ENCODE measurements around the gene ATXN7. TPM values are rescaled to one million over a fixed set of nuclear protein-coding genes. Genes with fewer than 3 reads are reported as not detected.

ATXN7 gene
- total RNA-seq, 1 experiment from 2014 or later = 4.8 TPM

GRCh38 chr3:63933459-63933858 lies 69.8 kb downstream of the ATXN7 start:
- DNase-seq (ENCODE audit: low read depth) = no peak

GRCh38 chr3:63934041-63934866 lies 70.6 kb downstream of the ATXN7 start:
- no peak for DNase-seq (ENCODE audit: low read depth)

- no peak for DNase-seq (ENCODE audit: low read depth)
Measured at GRCh38 chr3:63936925-63937324, 73.3 kb downstream of the ATXN7 start.

DNA sequence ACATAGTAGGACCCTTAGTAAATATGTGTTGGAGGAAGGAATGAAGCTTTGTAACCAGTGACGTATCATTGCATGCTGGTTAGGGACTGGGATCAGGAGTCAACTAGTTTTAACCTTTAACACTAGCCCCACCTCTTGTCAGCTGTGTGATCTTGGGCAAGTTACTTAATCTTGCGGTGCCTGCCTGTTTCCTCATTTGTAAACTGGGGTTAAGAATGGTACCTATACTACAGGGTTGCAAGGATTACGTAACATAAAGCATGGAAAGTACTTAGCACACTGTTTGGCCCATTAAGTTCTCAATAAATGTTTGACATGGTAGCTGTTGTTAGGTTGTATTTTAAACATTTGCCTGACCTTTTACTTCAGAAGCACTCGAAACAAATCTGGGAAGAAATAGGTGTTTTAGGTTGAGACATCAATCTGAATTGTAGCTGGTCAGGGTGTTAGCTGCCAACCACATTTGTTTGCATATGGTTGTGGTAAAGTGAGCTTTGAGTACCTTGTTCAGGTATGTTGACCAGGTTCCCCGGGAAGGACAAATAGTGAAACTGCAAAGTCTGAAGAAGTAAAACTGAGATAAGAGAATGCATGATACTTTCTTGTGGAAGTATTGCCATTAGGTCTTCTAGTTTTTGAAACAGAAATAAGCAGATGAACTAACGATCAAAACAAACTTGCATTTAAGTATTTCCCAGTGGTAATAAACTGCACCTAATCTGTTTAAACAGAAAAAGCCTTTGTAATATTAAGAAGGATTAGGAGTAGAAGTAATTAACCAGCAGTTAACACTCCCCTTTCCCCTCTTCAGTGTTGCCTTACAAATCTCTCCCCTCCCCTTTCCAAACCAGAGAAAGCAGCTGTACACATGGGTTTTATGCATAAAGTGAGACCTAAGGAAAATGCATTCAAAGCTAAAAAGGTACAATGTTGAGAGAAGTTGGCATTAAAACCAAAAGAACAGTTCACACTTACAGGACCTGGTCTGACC lies 74.3 kb downstream of the ATXN7 start:
- DNase-seq (ENCODE audit: low read depth) = no peak

GRCh38 chr3:63940389-63940757 lies 76.7 kb downstream of the ATXN7 start:
- no peak for DNase-seq (ENCODE audit: low read depth)

GRCh38 chr3:63942528-63942927 lies 78.9 kb downstream of the ATXN7 start:
- DNase-seq (ENCODE audit: low read depth) = no peak

DNA sequence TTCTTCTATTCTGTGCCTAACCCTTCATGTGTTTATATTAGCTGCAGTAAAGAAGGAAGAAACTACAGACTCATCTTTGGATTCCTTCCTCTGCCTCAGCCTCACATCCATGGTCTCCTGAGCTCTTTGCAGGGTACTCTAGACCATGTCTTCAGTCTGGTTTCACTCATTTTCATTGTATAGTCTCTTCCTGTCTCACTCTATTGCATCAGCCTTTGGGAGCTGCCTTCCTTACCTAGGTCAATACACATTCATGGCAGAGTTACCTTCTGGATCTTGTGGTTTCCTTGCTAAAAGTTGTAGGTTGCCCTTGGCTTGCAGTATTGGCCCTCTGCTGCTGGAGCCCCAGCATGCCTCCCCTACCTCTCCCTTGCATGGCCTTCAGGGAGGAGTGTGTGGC lies 80.0 kb downstream of the ATXN7 start:
- no peak for DNase-seq (ENCODE audit: low read depth)

DNA sequence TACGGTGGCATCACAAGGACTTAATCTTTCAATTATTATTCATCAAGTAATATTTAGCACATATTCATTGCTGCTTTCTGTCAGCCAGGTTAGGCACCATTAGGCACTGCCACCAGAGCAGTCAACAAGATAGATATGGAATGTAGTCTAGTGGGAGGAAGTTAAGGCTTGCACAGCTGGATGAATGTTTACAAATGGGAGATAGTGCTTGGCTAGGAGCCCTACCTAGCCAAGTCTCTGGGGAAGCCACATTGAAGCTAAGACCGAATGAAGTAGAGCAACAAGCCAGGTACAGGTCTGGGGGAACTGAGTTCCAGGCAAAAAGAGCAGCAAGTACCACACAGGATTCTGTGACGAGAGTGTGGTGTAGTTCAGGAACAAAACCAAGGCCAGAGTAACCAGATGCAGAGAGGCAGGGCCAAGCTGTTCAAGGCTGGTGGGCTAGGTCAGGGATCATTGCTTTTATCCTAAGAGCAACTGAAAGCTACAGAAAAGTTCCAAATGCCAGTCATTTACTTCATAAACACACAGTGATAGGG lies 82.0 kb downstream of the ATXN7 start:
- no peak for DNase-seq (ENCODE audit: low read depth)

DNA sequence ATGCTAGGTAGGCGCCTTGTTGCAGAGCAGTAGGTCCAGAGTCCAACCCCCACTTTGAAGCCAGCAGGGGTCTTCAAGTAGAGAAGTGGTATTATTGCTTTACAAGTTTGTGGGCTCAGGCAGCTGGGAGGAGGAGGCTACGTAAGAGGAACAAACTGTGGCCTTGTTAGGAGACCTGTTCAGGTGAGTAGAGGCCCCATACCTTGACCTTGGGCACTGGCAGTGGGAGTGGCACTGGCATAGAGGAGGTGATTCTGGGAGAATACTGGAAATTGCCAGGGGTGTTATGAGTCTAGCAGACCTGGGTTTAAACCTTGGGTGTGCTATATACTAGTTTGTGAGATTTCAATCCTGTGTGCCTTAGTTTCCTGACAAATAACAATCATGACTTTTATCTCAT lies 83.1 kb downstream of the ATXN7 start:
- no peak for DNase-seq (ENCODE audit: low read depth)

- DNase-seq (ENCODE audit: low read depth) = no peak
Measured at GRCh38 chr3:63947594-63947993, 83.9 kb downstream of the ATXN7 start.

DNA sequence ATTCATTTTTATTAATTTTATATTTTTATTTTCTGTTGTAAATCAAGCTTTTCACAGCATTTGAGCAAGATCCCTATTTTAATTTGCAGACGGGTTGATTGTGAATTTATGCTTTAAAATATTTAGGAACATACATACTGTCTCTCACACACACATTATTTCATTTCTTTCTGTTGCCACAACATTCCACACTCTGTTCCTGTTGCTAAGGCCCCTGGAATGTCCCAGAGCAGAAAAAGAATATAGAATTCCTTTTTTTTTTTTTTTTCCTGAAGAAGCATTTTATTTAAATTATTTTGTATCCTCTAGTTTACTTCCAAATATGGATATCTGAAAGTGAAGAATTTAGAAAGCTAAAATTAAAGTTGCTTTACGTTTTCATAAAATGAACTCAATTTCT lies 85.3 kb downstream of the ATXN7 start:
- DNase-seq (ENCODE audit: low read depth) = no peak

DNA sequence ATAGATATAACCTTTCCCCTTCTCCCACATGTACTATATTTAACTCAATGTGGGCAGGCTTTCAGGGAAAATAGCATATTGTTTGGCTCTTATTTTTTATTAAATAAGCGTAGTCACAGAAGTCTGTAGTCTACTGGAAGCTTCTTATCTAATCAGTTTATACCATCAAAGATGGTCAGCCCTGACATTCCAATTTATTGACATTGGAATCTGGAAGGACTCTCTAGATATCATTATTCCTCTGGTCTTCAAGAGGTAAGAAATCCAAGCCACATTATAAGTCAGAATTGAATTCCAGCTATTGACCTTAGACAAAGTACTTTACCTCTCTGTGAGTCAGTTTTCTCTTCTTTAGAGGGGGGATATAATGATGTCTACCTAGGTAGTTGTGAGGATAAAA lies 87.0 kb downstream of the ATXN7 start:
- DNase-seq (ENCODE audit: low read depth) = no peak

DNA sequence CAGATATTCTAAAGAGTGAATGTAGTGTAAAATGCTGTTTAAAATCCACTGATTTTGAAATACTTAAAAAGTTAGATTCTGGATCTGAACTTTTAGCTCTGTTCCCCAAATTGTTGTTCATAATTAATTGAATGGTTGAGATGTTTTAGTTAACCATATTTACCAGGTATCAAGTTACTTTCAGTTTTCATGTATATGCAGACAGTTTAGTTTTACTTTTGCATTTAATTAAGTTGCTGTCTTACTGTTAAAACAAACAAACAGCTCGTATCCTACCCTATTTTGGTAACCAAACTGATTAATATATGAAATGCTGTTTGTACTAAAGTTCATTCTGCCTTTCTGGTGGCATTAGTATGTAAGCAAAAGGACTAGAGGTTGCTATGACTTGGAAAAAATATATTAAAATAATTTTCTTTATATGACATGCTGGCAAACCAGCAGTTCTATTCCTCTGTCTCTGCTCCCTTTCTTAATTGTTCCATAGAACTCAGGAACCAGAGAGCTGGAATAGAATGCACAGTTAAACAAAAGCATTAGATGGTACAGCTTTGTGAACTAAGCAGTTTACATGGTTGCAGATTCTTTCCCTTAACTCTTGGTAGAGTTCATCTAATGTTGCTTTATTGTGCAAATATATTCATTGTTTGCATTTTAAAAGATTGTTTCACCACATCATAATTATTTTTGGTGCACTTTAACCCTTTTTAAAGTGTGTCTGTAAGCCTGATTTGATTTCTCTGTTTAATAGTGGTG lies 88.0 kb downstream of the ATXN7 start:
- no peak for DNase-seq (ENCODE audit: low read depth)

- DNase-seq (ENCODE audit: low read depth) = no peak
Measured at GRCh38 chr3:63952248-63952594, 88.6 kb downstream of the ATXN7 start.

DNA sequence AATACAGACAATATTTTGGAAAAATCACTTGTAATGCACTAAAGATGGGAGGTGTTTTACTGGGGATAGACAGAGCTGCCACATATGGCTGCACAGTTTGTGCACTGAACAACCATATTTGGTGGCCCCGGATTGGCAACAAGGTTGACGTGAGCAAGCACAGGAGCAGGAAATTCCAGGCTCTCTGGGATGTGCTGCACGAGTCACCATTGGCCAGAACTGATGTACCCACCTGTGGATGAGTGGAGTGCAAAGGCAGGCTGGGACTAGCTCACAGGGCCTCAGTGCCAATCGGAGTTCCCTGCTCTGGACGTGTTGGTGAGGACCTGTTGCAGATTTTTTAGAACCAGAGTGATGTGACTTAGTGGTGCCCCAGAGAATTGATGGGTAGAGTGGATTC lies 90.5 kb downstream of the ATXN7 start:
- no peak for DNase-seq (ENCODE audit: low read depth)

GRCh38 chr3:63955036-63955650 lies 91.5 kb downstream of the ATXN7 start:
- DNase-seq (ENCODE audit: low read depth) = no peak

- no peak for DNase-seq (ENCODE audit: low read depth)
Measured at GRCh38 chr3:63955830-63956545, 92.3 kb downstream of the ATXN7 start.

GRCh38 chr3:63959146-63959545 lies 95.5 kb downstream of the ATXN7 start:
- no peak for DNase-seq (ENCODE audit: low read depth)

- peak; percentile 61 for DNase-seq (ENCODE audit: low read depth)
Measured at GRCh38 chr3:63960048-63960711, 96.5 kb downstream of the ATXN7 start.

DNA sequence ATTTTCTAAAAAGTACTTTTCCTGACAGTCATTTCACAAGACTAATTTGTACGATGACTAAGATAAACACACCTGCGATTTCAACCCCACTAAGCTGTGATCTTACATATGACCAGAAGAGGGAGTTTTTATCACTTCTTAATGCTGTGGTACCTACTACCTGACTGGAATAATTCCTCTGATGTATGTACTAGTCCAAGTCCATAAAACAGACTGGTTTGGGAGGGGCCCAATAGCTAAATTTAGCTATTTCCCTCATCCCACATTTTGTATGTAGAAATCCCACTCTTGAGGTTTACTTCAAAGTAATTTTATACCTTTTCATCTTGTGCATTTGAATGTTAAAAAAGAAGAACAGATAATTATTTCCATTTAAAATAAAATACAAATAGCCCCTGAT lies 98.2 kb downstream of the ATXN7 start:
- DNase-seq (ENCODE audit: low read depth) = no peak
